Gastrocnemius medialis (tissue), 4 donors: ENCODE results near the gene TBC1D5. TPM values are rescaled to one million over a fixed set of nuclear protein-coding genes. Genes with fewer than 3 reads are reported as not detected.
"Not testable (repeated sequence)": the region's sequence is repeated elsewhere in the genome, so short reads cannot be mapped to it uniquely, and the experiment has no call there.

ENCODE experiments used
- ATAC-seq, 2 donors: fragments of 150-250 bp; one replicate each; pipeline ENCODE4 v1.9.1; 2016
- DNase-seq, 2 donors: peaks; one replicate each; pipeline ENCODE4 v3.0.0-alpha.2; 2019
- H3K27ac ChIP-seq, 4 donors: fragments of 200-600 bp; sonication (generic); 1 replicate in 1 of 4; 2 replicates in 3 of 4; pipeline ENCODE4 v1.5.1; 2016 to 2018; ENCODE audit warnings: mild to moderate bottlenecking in 2 of 4, moderate library complexity in 1 of 4
- H3K27me3 ChIP-seq, 3 donors: fragments of 200-600 bp; sonication (generic) in 2 of 3; 1 replicate in 1 of 3; 2 replicates in 2 of 3; pipeline versions ENCODE4 v1.5.1 to v1.6.0; 2016 to 2019; ENCODE audit warnings: mild to moderate bottlenecking in 1 of 3, moderate library complexity in 1 of 3
- H3K36me3 ChIP-seq, 2 donors: fragments of 200-600 bp; sonication (generic) in 1 of 2; one replicate each; pipeline ENCODE4 v1.5.1; 2017 to 2018
- H3K4me1 ChIP-seq, 2 donors: fragments of 200-600 bp; sonication (generic) in 1 of 2; one replicate each; pipeline ENCODE4 v1.5.1; 2016 to 2017; ENCODE audit warnings: mild to moderate bottlenecking in 2 of 2
- H3K4me3 ChIP-seq, 4 donors: fragments of 200-600 bp; sonication (generic) in 3 of 4; 1 replicate in 1 of 4; 2 replicates in 3 of 4; pipeline ENCODE4 v1.5.1; 2016 to 2019; ENCODE audit warnings: mild to moderate bottlenecking in 2 of 4
- H3K9me3 ChIP-seq, 3 donors: fragments of 200-600 bp; sonication (generic) in 2 of 3; 1 replicate in 1 of 3; 2 replicates in 2 of 3; pipeline ENCODE4 v1.5.1; 2016 to 2019
- CTCF ChIP-seq, 5 experiments: fragments of 450-650 bp in 3 of 5; fragments of 200-600 bp in 2 of 5; sonication (generic) in 2 of 5; IDR thresholded peaks in 4 of 5; conservative IDR thresholded peaks in 1 of 5; 1 replicate in 4 of 5; 2 replicates in 1 of 5; pipeline ENCODE4 v1.5.1; 2016 to 2019; ENCODE audit warnings: antibody characterized with exemption in 5 of 5, mild to moderate bottlenecking in 3 of 5, moderate library complexity in 3 of 5
- POLR2A ChIP-seq, 2 donors: fragments of 450-650 bp; IDR thresholded peaks; one replicate each; pipeline ENCODE4 v1.6.1; 2017; ENCODE audit warnings: antibody characterized with exemption in 2 of 2, mild to moderate bottlenecking in 2 of 2, moderate library complexity in 2 of 2
- in situ Hi-C, 4 donors: fragments of 200-750 bp; cut with MboI; loops; one replicate each; pipeline versions ENCODE4 v1.15.0 to v1.8.0; 2017; ENCODE audit warnings: low sequenced_read_pairs in 4 of 4
- intact Hi-C: fragments of 100-400 bp; cut with DNase I; formaldehyde crosslinking; loops from one replicate; pipeline ENCODE4 v1.15.1; 2023; ENCODE audit warnings: low total_unique reads
- total RNA-seq, 4 donors: library from RNA; depleted of rRNA; stranded (reverse); fragments of >200 nt; gene quantifications; one replicate each; pipeline versions ENCODE4 v1.1.0 to v1.2.3, GENCODE V29; 2016

TBC1D5 gene
- total RNA-seq, 4 donors from 2014 or later = 20.3 to 34.4 (median 27.1) TPM

- no peak overlapping the region for H3K4me3 ChIP-seq
- in situ Hi-C loops = loop anchor here in 1 of 4 donors (25.0 kb wide), 1 partner anchor 182 kb away; no protein-coding TSS in a partner anchor
- TF ChIP-seq CTCF (IDR thresholded peaks at IDR 0.05 in 4 of 5, conservative IDR thresholded peaks at IDR 0.05 in 1 of 5) = no peak
- TF ChIP-seq POLR2A (IDR thresholded peaks at IDR 0.05) = no peak
- no peak overlapping the region for H3K27ac ChIP-seq
- intact Hi-C loops = no loop called here
- no peak for ATAC-seq
- no peaks in the 10 kb centered on the region for H3K36me3 ChIP-seq
- H3K27me3 ChIP-seq = no peaks in the 10 kb centered on the region
- H3K9me3 ChIP-seq = no peaks in the 10 kb centered on the region
- H3K4me1 ChIP-seq = peaks cover 0 to 4% of the 10 kb centered on the region in 2 donors
- DNase-seq = no peak
Observed at GRCh38 chr3:17655743-17656142, 86.7 kb downstream of the TBC1D5 start.

GRCh38 chr3:17649748-17650147 is 92.7 kb downstream of the TBC1D5 start:
- DNase-seq, ATAC-seq, H3K9me3 ChIP-seq, H3K27ac ChIP-seq, H3K4me1 ChIP-seq, intact Hi-C loops, H3K27me3 ChIP-seq, H3K4me3 ChIP-seq, H3K36me3 ChIP-seq: not testable (repeated sequence)
- in situ Hi-C loops = loop anchor here in 1 of 4 donors (25.0 kb wide), 1 partner anchor 188 kb away; no protein-coding TSS in a partner anchor

- in situ Hi-C loops = not testable (repeated sequence)
Observed at GRCh38 chr3:17648630-17649355, 93.6 kb downstream of the TBC1D5 start.

GRCh38 chr3:17645074-17645698 is 97.2 kb downstream of the TBC1D5 start:
- no peaks in the 10 kb centered on the region for H3K27me3 ChIP-seq
- intact Hi-C loops = no loop called here
- in situ Hi-C loops = no loop called here
- H3K4me3 ChIP-seq = no peak overlapping the region
- ATAC-seq = peak; percentile 53 to 58
- H3K4me1 ChIP-seq = peaks cover 5 to 7% of the 10 kb centered on the region in 2 donors
- no peak for DNase-seq
- H3K36me3 ChIP-seq = no peaks in the 10 kb centered on the region
- no peaks in the 10 kb centered on the region for H3K9me3 ChIP-seq
- TF ChIP-seq CTCF (IDR thresholded peaks at IDR 0.05 in 4 of 5, conservative IDR thresholded peaks at IDR 0.05 in 1 of 5) (peak; percentile 35 to 69 (median 53)), POLR2A (IDR thresholded peaks at IDR 0.05) (no peak)
- H3K27ac ChIP-seq = no peak overlapping the region

More at GRCh38 chr3:17648630-17649355, 93.6 kb downstream of the TBC1D5 start:
- H3K9me3 ChIP-seq, H3K36me3 ChIP-seq, DNase-seq, H3K4me1 ChIP-seq, H3K27me3 ChIP-seq, intact Hi-C loops, H3K27ac ChIP-seq, H3K4me3 ChIP-seq, ATAC-seq: not testable (repeated sequence)

GRCh38 chr3:17643691-17644090 is 98.7 kb downstream of the TBC1D5 start:
- H3K27ac ChIP-seq = no peak overlapping the region
- H3K36me3 ChIP-seq = no peaks in the 10 kb centered on the region
- no peak for TF ChIP-seq POLR2A (IDR thresholded peaks at IDR 0.05)
- no peak for TF ChIP-seq CTCF (IDR thresholded peaks at IDR 0.05 in 4 of 5, conservative IDR thresholded peaks at IDR 0.05 in 1 of 5)
- intact Hi-C loops (no loop called here), in situ Hi-C loops (no loop called here)
- no peak overlapping the region for H3K4me3 ChIP-seq
- no peak for ATAC-seq
- peaks cover 15 to 17% of the 10 kb centered on the region in 2 donors for H3K4me1 ChIP-seq
- H3K9me3 ChIP-seq = no peaks in the 10 kb centered on the region
- H3K27me3 ChIP-seq = no peaks in the 10 kb centered on the region
- no peak for DNase-seq
